HG02840 (cell line): ENCODE data around the gene ELF2.
"Not testable (repeated sequence)": the region's sequence is repeated elsewhere in the genome, so short reads cannot be mapped to it uniquely, and the experiment has no call there.

Source experiments
- ATAC-seq: cut with Tn5 transposase; IDR thresholded peaks from one replicate; pipeline ENCODE4 v1.9.1; 2021; ENCODE audit warnings: mild to moderate bottlenecking, moderate library complexity, moderate number of reproducible peaks; ENCODE audit not compliant: unreplicated experiment, low FRiP score

ELF2 gene

GRCh38 chr4:139177049-139177868, at the start of gene ELF2:
ELF2 (minus strand) TSS chr4:139177218; CDS start chr4:139137701, 39,517 bp downstream.
- peak; percentile 37 for ATAC-seq

GRCh38 chr4:139223682-139224317, 46.8 kb upstream of the ELF2 start:
- ATAC-seq, result no peak

GRCh38 chr4:139222215-139222614, 45.2 kb upstream of the ELF2 start:
- no peak for ATAC-seq

- no peak for ATAC-seq
Measured at GRCh38 chr4:139221687-139222086, 44.7 kb upstream of the ELF2 start.

GRCh38 chr4:139219450-139220055, 42.5 kb upstream of the ELF2 start:
- no peak for ATAC-seq

GRCh38 chr4:139214039-139214534, 37.1 kb upstream of the ELF2 start:
- peak; percentile 97 for ATAC-seq

GRCh38 chr4:139213633-139214032, 36.6 kb upstream of the ELF2 start:
- ATAC-seq, result not testable (repeated sequence)

GRCh38 chr4:139212900-139213299, 35.9 kb upstream of the ELF2 start:
- no peak for ATAC-seq

GRCh38 chr4:139210486-139210885, 33.5 kb upstream of the ELF2 start:
- no peak for ATAC-seq

- no peak for ATAC-seq
Measured at GRCh38 chr4:139209470-139210063, 32.5 kb upstream of the ELF2 start.

- no peak for ATAC-seq
Measured at GRCh38 chr4:139208404-139208945, 31.5 kb upstream of the ELF2 start.

GRCh38 chr4:139207873-139208403, 30.9 kb upstream of the ELF2 start:
- ATAC-seq, result no peak

GRCh38 chr4:139207247-139207646, 30.2 kb upstream of the ELF2 start:
- no peak for ATAC-seq

- ATAC-seq, result no peak
Measured at GRCh38 chr4:139202991-139203390, 26.0 kb upstream of the ELF2 start.

- no peak for ATAC-seq
Measured at GRCh38 chr4:139200506-139200905, 23.5 kb upstream of the ELF2 start.

- ATAC-seq, result no peak
Measured at GRCh38 chr4:139200102-139200501, 23.1 kb upstream of the ELF2 start.

- ATAC-seq, result not testable (repeated sequence)
Measured at GRCh38 chr4:139197214-139197613, 20.2 kb upstream of the ELF2 start.

GRCh38 chr4:139196462-139196861, 19.4 kb upstream of the ELF2 start:
- no peak for ATAC-seq

- ATAC-seq, result no peak
Measured at GRCh38 chr4:139191373-139191772, 14.4 kb upstream of the ELF2 start.

GRCh38 chr4:139189972-139190371, 13.0 kb upstream of the ELF2 start:
- ATAC-seq, result no peak
